HG02610 (cell line): ENCODE results near the gene GLCCI1.

Source experiments
- ATAC-seq: cut with Tn5 transposase; IDR thresholded peaks from one replicate; pipeline ENCODE4 v1.9.1; 2021; ENCODE audit warnings: mild to moderate bottlenecking, moderate library complexity; ENCODE audit not compliant: unreplicated experiment

Gene GLCCI1

DNA sequence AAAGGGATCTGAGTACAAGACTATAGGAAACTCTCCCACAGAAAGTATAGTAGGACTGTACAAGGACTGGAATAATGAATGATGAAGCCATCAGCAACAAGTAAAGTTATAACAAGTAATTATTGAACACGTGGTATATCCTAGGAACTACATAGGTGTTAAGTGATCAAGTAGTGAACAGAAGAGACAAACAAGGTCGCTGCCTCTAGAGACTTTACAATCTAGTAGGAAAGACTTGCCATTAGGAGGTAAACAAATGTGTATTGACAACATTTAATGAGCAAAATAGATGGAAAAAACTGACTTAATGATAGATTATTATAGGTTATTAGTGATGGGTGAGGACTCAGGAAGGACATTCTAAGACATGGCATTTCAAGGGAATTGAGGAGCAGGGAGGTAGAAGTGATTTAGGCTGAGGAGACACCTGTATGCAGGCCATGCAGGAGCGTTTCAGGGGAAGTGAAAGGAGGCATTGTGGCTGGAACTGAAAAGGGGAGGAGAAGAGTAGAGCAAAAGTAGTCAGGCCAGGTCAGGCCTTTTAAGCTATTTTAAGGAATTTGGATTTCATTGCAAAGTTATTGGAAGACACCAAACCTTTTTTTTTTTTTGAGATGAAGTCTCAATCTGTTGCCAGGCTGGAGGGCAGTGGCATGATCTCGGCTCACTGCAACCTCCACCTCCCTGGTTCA is 8.5 kb upstream of the GLCCI1 start:
- peak; percentile 85 for ATAC-seq

DNA sequence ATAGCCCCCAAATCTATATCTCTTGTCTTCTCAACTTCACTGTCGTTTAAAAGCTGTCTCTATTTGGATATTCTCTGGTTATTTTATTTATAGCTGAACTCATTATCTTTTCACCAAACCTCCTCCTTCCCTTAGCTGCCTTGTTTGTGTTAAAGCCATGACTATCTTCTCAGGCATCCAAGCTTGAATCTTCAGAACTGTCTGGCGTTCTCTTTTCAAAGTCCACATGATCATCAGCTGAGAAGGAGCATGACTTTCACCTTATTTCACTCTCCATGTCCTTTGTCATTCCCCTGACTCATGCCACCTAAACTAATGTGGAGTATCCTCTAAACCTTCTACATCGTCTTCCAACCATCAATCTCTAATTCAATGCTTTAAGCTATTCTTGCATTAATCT is 5.7 kb upstream of the GLCCI1 start:
- no peak for ATAC-seq

DNA sequence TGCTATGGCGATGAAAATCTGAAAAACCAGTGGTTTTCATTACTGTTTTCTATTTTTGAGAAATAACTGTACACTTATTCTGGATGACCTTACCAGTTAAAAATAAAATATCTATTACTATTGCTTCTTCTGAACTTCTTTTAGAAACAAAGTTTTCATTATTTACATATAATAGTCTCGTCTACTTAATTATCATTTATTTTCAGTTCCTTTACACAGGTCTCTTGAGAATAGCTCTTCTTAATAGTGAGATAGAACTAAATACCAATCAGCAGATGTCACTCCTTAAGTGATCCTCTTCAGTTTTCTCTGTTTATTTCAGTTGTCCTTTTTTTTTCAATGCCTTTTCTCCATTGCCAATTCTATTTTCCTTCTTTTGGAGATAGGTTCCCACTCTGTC is 4.3 kb upstream of the GLCCI1 start:
- ATAC-seq: no peak

DNA sequence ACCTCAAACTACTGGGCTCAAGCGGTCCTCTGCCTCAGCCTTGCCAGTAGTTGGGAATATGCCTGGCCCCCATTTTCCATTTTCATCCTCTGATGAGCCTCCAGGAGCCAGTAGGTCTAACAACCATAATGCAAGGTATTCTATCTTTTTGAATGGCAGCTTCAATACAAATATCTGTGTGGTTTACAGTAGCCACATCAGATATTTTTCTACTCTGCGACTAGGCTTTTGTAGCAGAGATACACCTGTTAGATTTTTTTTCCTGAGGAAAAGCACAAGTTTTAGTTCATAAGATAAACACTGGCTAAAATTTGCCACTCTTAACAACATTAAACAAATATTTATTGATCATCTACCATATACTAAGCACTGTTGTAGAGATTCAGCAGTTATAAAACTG is 3.9 kb upstream of the GLCCI1 start:
- no peak for ATAC-seq

DNA sequence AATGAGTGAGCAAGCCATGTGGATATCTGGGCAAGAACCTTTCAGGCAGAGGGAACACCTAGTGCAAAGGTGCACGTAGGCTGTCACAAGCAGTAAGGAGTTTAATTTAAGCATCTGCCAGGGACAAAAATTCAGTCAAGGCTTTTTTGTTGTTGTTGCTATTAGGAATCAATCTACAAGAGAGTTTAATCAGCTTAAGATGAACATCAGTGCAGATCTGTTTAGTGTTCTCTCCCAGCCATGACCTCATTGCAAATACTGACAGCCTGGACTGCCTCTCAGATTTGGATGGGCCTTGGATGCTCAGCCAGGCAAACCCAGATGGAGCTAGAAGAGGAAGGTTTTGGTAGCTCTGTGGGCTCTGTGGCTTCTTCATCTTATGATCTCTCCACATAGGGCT is 3.3 kb upstream of the GLCCI1 start:
- no peak for ATAC-seq

DNA sequence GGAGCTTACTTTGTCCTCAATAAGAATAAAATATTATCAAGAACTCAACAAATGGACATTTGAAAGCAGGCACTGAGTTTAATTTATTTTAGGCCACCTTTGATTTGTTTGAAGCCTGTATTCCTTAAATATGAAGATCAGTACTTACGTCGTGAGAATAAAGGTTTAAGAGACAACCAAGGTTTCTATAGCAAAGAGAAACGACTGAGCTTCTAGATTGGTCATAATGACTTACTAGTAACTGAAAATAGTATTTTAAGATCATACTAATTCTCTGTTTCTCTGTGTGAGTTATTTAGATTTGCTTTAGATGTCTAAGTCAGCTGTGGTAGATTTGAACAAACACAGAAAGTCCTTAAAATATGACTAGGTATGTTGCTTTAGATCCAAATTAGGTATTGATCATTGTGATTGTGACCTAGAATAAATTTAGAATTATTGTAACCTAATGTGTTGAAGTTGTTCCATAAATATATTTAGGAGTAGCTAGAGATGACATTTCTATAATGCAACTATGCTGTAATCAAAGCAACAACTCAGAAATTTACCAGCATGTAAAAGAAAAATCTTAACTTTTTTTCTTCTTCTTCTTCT is 2.4 kb upstream of the GLCCI1 start:
- peak; percentile 27 for ATAC-seq

DNA sequence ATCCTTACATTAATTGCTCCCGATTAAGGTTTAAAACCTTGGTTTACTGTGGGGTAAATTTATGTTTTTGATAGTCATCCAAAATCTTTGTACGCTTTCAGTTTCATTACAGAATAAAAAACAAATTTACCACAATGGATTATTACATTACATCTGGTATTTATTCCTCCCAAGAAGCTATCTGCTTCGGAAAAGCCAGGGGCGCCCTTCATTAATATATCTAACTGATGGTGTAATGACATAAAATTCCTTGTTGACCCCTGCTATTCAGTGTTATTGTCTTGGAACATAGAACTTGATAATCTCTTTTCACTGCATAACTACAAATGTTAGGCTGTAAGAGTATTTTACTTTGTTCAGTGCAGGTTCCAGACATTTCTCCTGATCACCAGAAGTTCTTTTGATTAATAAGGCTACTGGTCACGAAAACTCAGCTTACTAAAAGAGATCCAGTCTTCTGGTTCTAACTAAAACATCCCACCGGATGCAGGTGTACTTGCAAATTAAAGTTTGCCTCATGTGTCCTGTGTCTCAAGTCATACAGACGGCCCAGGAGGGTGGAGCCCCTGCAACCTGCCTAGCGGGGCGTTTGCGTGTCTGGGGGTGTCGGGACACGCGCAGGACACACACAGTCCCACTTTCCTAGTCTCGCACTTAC is 581 bp upstream of the GLCCI1 start:
- ATAC-seq: no peak

DNA sequence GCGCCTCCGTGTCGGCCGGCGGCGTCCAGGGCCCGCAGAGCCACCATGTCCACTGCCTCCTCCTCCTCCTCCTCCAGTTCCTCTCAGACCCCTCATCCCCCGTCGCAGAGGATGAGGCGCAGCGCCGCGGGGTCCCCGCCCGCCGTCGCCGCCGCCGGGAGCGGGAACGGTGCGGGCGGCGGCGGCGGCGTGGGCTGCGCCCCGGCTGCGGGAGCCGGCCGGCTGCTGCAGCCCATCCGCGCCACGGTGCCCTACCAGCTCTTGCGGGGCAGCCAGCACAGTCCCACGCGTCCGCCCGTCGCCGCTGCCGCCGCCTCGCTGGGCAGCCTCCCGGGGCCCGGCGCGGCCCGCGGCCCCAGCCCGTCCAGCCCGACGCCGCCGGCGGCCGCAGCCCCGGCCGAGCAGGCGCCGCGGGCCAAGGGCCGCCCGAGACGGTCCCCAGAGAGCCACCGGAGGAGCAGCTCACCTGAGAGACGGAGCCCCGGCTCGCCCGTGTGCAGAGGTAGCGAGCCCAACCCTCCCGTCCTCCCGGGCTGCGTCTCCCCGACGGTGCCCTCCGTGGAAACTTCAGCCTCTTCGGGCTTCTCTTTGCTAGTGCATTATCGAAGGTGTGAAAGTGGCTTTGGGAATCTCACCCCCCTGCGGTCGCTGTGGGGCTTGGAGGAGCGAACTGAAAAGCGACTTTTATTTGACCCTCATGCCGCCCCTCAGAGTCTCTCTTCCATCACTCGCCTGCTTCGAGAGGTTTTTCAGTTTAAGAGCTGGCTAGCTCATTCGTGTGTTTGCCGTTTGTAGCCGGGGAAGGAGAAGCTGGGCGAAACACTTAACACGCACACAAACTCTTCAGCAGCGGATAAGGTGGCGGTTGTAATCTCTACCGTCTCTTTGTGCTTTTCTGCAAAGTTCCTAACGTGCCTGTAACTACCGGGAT is 975 bp downstream of the GLCCI1 start:
- no peak for ATAC-seq

DNA sequence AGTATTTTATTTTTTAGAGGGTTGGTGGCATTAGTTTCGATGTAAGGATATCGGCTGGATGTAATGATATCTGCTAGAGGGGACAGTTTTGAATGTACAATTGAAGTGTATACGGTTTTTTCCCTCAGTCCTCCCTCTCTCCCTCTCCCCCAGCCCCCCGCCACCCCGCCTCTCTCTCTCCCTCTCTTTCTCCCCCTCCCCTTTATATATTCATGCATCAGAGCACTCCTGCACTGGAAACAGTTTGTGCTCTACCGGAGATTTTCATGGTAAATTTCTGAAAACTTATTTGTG is 1.6 kb downstream of the GLCCI1 start:
- no peak for ATAC-seq

DNA sequence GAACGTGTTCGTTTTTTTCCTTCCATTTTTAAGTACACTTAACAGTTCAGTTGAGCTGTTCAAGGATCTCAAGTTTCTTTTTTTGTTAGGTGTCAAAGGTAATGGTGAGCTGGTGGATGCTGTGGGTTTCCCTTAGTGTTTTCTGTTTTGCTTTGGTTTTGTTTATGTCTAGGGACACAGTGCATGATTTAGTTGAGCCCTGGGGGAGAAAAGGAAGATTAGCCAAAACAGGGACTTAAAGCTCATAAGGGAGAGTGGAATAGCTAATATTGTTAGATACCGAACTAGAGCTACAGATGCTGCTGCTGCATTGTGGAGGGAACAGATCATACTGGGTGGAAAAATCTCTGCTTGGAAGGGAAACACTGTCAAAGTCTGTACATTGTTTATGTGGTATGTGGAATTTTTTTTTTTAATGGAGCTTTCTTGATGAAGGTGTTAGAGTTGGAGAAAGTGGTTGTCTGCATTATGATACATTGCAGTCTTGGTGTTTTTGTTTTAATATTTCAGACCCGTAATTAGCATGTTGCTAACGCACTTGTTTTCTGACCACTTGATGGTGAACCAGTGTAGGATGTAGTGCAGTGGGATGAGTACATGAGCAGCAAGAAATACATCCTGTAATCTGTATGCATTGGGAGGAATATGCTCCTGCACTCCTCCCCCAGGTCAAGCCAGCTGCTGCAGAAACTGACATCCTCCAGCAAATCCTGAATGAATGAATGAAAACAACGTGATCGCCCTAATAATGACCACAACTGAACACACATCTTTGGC is 2.1 kb downstream of the GLCCI1 start:
- ATAC-seq: no peak

DNA sequence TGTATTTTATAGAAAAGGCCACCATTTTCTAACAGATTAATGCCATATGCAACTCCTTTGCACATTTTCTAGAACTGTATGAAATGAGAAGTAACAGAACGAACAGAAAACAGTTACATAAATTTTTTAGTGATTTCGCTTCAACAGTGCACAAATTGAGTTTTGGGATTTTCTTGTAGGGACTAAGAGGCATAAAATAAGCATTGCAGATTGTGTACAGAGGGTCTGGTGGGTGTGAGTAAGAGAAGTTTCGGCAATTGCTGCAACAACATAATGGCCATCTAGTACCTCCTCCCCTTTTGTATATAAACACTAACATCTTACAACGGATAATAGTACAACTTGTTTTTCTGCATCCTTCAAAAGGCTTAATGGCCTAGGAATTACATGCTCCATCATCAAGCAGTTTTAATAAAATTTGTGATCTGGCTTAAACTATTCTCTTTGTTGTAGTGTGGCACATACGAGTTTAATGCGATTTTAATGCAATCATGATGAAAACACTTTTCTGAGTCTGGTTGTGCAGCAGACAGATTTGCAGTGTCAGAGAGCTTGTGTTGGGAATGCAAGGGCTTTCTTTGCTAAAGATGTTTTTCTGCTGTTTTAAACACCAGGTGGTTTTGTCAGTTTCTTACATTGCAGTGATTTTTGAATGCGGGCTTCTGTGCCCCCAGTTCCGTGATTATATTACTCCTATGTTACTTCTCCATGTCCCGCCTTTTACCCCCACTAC is 2.9 kb downstream of the GLCCI1 start:
- no peak for ATAC-seq

DNA sequence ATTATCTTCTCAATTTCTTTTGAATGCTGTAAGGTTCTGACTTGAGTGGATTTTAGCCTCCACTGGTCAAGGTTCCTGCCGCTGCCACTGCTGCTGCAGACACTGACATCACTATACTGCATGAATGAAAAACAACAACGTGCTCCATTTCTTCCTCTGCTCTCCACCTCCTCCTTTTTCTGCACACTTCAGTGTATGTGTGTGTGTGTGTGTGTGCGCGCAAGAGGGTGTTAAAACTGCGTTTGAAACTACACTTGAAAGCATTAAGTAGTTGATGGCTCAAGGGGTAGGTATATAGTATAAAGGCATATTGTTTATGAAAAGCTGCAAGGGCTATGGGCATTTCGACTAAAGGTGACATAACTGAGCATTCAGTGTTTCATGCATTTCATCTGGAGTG is 3.5 kb downstream of the GLCCI1 start:
- ATAC-seq: no peak

DNA sequence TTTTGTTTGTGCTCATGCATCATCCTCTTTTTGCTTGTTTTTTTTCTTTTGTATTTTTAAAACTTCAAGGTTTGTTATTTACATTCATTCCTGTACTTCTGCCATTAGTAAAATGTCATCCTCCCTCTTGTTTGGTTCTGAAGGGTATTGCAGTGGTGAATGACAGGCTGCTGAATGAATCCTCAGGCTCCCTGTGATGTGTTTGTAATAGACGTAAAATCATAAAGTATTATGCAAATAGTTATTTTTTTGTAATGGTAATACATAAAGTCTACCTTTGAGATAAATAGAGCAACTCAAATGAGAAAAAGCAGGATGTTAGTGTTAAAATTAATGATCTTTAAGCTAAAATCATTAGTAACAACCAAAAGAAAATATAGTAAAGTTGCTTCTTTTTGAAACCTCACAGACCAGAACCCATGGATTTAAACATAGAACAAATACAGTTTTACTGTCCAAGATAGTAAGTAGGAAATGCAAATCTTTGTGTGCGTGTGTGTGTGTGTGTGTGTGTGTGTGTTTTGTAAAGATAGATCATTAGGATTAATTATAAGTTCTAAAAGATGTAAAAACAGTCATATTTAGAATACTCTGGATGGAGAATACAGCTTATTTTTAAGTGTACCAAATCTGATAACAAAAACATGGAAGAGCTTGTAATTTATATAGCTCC is 4.5 kb downstream of the GLCCI1 start:
- ATAC-seq: no peak

DNA sequence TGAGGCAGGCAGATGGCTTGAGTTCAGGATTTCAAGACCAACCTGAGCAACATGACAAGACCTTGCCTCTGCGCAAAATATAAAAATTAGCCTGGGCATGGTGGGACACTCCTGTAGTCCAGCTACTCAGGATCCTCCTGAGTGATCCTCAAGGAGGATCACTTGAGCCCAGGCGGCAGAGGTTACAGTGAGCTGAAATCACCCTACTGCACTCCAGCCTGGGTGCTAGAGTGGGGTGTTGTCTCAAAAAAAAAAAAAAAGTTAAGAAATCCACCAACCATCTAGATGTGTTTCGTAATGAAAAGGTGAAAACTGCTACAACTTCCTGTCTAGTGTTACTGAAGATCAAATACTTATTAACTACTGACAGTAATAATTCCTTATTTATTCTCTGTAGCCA is 8.1 kb downstream of the GLCCI1 start:
- ATAC-seq: no peak

DNA sequence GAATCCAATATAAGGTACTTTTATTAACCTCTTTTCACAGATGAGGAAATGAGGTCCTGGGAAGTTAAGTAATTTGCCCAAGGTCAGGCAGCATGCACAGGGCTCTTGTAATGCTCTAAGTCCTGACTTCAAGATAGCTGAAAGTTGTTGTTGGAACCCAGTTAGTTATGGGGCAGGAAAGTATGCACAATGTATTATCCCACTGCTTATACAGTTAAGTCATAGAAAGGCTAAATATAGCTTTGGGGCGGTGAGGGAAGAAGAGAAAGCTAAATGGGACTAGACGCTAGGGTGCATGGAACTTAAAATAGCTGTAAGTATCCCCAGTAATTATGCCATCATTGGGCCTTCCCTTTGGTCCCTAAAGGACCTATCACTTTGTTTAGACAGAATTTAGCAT is 9.2 kb downstream of the GLCCI1 start:
- ATAC-seq: no peak

DNA sequence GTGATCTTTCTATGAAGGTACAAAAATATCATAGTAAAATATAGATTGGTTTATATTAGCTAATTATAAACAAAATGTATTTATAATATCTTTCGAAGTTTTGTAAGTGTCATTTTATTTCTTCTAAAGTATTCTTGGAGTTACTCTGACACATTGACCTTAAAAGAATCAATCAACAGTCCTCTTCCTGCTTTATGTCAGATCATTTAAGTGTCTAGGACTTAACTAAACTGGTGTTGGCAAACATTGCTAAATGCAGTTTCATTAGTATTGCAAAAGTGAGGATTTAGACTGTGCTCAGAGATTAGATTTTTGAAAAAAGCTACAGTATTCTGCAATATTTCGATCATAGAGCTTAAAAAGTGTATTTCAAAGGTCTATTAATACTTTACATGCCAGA is 10.3 kb downstream of the GLCCI1 start:
- ATAC-seq: no peak

DNA sequence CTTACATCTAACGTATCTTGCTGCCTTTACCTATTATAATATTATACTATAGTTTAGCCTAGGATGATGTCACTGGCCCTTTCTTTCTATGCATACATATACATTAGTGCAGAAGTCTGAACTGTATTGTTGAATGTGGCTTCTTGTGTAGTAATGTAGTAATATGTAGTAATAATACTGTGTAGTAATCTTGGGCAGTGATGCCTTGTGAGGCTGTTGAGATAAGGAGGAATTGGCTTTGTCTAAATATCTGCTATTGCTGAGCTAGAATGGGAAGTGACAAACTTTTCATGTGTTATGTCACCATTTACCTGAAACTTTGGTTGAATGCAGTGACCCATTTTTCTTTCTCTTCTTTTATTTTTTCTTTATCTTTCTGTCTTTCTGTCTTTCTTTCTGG is 11.0 kb downstream of the GLCCI1 start:
- no peak for ATAC-seq

DNA sequence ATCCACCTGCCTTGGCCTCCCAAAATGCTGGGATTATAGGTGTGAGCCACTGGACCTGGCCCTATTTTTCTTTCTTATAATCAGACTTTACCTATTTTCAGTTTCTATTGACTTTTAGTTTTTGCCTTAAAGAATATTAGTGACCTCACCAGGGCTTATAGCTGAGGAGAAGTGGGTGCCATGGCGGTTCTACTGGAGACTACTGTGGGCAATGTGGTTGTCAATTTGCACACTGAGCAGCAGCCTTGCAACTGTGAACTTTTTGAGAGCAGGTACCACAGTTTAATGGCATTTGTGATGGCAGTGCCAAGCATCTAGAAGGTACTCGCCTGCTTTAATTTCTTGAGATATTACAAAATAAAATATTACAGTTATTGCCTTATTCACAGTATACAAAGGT is 11.5 kb downstream of the GLCCI1 start:
- no peak for ATAC-seq

DNA sequence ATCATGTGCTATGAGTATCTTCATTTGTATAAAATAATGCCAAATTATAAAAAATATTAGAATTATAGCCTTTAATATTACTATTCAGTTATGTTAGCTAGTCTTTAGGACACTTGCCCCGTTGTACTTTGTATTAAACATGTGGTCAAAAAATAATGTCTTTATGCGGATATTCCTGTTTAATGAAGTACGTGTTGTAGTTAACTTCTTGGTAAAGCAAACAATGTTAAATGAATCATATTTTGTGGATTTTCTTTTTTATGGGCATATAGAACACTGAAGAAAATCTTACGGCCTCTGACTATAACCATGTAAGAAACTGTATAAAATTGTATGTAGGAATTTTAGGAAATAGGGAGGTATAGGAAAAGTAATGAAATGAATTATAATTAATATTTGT is 14.3 kb downstream of the GLCCI1 start:
- no peak for ATAC-seq

DNA sequence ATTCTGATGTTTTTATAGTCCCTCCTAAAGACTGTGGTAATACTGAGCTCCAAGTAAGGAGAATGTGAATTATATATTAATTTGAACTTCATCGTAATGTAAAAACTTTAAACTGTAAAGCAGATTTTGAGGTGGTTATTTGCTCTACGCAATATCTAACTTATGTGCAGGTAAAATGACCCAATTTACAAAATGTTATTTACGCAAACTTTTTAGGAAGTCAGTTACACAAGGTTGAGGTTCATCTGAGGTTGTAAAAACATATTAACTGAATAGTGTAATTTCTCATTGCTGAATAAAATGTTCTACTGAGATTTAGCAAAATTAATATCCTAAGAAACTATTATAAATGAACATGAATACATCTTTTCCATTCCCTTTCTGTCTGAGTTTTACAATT is 15.8 kb downstream of the GLCCI1 start:
- no peak for ATAC-seq
